ENCODE data around the gene AIMP1.

DNA sequence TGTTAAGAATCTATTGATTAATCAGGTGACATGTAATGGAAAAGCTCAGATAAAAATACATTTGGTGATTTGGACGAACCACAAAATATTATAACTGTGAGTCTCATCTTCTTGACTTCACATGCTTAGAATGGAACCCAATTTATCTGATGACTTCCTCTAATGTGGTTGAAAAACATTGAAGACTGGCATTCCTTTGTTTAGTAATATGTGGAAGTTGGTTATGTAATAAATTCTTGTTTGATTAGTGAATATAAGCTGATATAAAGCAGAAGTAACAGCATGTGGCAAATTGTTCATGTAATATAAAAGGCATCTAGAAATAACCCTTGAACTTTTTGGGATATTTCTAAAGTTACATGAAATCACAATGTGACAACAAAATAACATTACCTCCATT, 42.5 kb downstream of the AIMP1 start:
- TF ChIP-seq CEBPB (IDR thresholded peaks at IDR 0.05) (no peak), TAF1 (IDR thresholded peaks at IDR 0.05; ENCODE audit: low read depth) (no peak), YY1 (IDR thresholded peaks at IDR 0.05; ENCODE audit: low read depth) (no peak), RAD21 (IDR thresholded peaks at IDR 0.05; ENCODE audit: low read depth) (no peak), CREB1 (IDR thresholded peaks at IDR 0.05; ENCODE audit: low read depth) (no peak), EGR1 (IDR thresholded peaks at IDR 0.05) (no peak), EP300 (IDR thresholded peaks at IDR 0.05; ENCODE audit: borderline replicate concordance) (no peak), TEAD4 (IDR thresholded peaks at IDR 0.05) (no peak), TCF12 (IDR thresholded peaks at IDR 0.05; ENCODE audit: low read depth) (no peak)
- TF ChIP-seq, protein P1, sequence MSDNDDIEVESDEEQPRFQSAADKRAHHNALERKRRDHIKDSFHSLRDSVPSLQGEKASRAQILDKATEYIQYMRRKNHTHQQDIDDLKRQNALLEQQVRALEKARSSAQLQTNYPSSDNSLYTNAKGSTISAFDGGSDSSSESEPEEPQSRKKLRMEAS (IDR thresholded peaks at IDR 0.05): no peak
- TF ChIP-seq, protein P2, sequence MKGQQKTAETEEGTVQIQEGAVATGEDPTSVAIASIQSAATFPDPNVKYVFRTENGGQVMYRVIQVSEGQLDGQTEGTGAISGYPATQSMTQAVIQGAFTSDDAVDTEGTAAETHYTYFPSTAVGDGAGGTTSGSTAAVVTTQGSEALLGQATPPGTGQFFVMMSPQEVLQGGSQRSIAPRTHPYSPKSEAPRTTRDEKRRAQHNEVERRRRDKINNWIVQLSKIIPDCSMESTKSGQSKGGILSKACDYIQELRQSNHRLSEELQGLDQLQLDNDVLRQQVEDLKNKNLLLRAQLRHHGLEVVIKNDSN (IDR thresholded peaks at IDR 0.05): no peak

All from Ishikawa (cell line).